Hindlimb muscle (tissue), 1 donor: ENCODE measurements around the gene SCRT2. TPM values are rescaled to one million over a fixed set of nuclear protein-coding genes. Genes with fewer than 3 reads are reported as not detected.
"Not testable (repeated sequence)": the region's sequence is repeated elsewhere in the genome, so short reads cannot be mapped to it uniquely, and the experiment has no call there.

Source experiments
- DNase-seq: peaks from one replicate; pipeline ENCODE4 v3.0.0-alpha.2; 2013
- polyA plus RNA-seq: library from polyadenylated mRNA; unstranded; fragments of 120-200 nt; gene quantifications from one replicate; pipeline ENCODE4 v1.2.1, GENCODE V29; 2013; ENCODE audit not compliant: insufficient read length

The SCRT2 gene
- polyA plus RNA-seq, 1 donor, result not detected

- DNase-seq, result no peak
These were observed 23.6 kb downstream of the SCRT2 start for GRCh38 chr20:651713-652614.

DNA sequence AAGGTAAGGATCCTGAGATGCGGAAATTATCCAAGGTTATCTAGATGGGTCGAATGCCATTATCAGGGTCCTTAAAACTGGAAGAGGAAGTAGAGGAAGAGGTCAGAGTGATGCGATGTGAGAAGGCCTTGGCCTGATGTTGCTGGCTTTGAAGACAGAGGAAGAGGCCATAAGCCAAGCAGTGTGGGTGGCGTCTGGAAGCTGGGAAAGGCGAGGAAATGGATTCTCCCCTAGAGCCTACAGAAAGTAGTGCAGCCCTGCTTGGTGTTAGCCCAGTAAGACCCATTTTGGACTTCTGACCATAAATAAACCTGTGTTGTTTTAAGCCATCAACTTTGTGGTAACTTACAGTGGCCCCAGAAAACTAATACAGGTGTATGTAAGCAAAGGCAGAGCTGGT is 24.6 kb downstream of the SCRT2 start:
- no peak for DNase-seq

- no peak for DNase-seq
These were observed 25.3 kb downstream of the SCRT2 start for GRCh38 chr20:650281-650680.

DNA sequence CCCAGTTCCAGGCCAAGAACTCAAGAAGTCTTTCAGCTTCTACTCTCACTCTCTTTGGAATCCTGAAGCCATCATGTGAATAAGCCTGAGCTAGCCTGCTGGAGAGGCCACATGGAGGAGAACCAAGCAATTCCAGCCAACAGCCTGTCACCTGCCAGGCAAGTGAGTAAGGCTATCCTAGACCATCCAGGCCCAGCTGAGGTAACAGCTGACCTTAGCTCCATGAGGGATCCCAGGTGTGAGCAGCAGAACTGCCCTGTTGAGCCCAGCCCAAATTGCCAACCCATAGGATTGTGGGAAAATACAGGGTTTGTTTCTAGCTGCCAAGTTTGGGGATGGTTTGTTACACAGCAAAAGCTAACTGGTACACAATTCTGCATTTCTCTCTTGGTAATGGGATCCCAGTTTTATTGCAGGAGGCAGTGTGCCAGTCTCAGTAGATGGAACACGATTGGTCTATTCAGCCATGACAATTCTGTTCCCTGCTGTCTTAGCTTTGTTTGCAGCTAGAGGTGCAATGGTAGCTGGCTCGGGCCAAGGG is 28.1 kb downstream of the SCRT2 start:
- no peak for DNase-seq

GRCh38 chr20:646868-647233 is 28.8 kb downstream of the SCRT2 start:
- DNase-seq, result no peak

DNA sequence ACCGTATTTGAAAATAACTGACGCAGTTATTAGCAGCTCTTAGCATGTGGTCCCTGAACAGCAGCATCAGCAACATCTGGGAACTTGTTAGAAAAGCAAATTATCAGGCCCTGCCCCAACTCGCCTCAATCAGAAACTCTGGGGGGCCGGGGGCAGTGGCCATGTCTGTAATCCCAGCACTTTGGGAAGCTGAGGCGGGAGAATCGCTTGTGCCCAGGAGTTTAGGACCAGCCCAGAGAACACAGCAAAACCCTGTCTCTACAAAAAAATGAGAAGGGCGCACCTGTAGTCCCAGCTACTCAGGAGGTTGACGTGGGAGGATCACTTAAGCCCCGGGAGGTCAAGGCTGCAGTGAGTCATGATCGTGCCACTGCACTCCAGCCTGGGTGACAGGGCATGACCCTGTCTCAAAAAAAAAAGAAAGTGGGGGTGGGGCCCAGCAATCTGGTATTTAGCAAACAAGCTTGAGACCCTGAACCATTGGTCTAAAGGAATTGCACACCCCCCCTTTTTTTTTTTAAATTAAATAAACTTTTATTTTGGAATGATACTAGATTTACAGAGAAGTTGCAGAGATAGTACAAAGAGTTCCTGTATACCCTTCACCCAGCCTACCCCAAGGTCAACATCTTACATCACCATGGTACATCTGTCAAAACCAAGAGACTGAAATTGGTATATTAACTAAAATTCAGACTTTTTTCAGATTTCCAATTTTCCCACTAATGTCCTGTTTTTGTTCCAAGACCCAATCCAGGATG is 29.3 kb downstream of the SCRT2 start:
- DNase-seq, result no peak

- peak; percentile 84 for DNase-seq
These were observed 30.1 kb downstream of the SCRT2 start for GRCh38 chr20:645318-646106.

GRCh38 chr20:644692-645317 is 30.8 kb downstream of the SCRT2 start:
- no peak for DNase-seq

GRCh38 chr20:642398-643174 is 33.0 kb downstream of the SCRT2 start:
- DNase-seq, result peak; percentile 63

DNA sequence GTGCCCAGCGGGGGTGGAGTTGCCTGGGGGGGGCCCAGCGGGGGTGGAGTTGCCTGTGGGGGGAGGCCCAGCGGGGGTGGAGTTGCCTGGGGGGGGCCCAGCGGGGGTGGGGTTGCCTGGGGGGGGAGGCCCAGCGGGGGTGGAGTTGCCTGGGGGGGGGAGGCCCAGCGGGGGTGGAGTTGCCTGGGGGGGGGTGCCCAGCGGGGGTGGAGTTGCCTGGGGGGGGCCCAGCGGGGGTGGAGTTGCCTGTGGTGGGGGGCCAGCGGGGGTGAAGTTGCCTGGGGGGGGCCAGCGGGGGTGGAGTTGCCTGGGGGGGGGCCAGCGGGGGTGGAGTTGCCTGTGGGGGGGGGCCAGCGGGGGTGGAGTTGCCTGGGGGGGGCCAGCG is 33.6 kb downstream of the SCRT2 start:
- not testable (repeated sequence) for DNase-seq

GRCh38 chr20:641516-641875 is 34.1 kb downstream of the SCRT2 start:
- no peak for DNase-seq

DNA sequence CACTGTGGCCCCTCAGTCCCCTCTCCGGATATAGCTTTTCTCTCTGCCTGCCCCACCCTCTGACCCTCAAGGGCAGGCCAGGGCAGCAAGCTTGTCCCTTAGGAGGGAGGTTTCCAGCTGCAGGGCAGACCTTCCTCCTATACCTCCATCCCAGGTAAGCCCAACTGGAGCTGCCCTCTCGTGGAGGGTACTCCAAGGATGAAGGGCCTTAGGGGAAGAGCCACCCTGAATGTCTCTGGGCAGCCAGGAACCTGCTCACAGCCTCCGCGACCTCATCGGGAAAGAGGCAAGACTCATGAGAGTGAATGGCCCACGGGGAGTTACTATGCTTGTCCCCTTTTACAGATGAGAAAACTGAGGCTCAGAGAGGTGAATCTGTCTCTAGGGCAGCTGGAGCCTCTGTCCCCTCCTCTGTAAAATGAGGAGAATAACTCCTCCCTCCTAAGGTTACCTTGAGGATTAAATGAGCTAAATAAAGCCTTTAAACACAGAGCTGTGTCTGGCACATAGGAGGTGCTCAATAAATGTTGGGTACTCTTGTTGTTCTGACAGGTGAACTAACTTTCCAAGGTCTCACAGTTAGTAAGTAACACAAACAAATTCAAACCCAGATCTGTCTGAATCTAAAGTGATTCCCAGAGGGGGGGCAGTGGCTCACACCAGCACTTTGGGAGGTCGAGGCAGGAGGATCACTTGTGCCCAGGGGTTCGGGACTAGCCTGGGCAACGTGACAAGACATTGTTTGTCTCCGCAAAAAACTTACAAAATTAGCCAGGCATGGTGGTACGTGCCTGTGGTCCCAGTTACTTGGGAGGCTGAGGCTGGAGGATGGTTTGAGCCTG is 34.7 kb downstream of the SCRT2 start:
- no peak for DNase-seq

- no peak for DNase-seq
These were observed 37.0 kb downstream of the SCRT2 start for GRCh38 chr20:638579-638978.

DNA sequence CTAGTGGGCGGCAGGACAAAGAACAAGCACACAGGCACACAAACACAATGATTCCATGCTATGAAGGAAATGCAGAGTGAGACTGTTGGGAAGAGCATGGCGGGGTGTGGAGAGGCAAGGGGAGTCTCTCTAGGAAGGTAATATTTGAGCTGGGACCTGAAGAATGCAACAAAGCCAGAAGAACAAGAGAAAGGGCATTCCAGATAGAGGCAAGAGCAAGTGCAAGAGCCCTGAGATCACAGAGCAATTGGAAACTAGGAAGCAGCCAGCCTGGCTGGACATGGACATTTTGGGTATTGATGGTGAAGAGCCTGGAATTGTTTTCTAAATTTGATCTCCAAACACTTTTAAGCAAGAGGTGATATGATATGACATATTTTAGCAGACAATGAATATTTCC is 38.0 kb downstream of the SCRT2 start:
- no peak for DNase-seq

DNA sequence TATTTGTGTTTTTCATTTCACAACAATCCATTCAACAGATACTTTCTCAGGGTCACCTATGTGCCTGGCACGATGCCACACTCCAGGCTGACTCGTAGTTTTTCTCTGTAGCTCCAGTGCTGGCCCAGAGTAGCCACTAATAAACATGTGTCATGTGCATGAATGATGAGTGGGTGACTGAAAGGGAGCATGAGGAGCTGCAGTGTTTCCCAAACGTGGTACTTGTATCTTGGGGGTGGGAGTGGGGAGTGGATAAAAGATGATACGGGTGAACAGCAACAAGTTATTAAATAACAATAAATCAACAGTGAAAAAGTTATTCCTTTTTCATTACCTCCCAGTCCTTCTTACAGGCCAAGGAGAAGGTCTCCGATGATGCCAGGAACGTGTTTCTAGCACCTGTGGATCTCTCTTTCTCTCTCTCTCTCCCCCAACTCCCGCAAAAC is 39.7 kb downstream of the SCRT2 start:
- DNase-seq, result no peak

DNA sequence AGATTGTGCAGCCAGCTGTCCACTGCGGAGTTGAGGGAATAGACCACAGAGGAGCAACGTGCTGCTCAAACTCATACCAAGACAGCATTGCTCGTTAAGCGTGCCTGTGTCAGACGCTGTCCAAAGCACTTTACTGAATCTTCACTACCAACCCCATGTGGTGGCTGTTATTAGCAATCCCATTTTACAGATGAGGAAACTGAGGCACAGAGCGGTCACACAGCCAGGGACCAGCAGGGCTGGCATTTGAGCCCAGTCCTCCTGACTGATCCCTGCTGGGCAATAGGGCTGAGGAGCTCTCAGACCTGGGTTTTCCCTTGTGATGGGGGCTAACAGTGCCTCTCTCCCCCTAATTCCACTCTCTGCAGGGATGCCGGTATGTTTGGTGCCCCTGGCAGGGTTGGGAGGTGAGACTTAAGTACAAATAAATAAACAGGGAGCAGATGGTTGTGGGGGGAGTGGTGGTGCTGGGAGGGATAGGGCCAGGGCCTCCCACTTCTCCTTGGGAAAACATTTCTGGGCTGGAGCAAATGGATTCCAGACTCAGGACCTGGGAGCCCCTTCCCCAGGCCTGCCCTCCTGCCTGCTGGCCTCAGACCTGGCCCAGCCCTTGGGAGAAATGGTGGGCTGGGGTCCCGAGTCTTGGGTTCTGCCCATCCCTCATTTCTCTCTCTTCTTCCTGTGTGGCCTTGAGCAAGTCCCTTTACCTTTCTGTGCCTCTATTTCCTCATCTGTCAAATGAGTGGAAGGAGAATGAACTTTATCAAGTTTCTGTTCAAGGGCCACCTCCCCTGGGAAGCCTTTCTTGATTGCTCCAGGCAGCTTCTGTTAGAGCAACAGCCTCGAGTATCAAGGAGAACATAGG is 40.3 kb downstream of the SCRT2 start:
- no peak for DNase-seq

- DNase-seq, result no peak
These were observed 41.3 kb downstream of the SCRT2 start for GRCh38 chr20:634148-634925.

GRCh38 chr20:631101-631500 is 44.5 kb downstream of the SCRT2 start:
- DNase-seq, result no peak

DNA sequence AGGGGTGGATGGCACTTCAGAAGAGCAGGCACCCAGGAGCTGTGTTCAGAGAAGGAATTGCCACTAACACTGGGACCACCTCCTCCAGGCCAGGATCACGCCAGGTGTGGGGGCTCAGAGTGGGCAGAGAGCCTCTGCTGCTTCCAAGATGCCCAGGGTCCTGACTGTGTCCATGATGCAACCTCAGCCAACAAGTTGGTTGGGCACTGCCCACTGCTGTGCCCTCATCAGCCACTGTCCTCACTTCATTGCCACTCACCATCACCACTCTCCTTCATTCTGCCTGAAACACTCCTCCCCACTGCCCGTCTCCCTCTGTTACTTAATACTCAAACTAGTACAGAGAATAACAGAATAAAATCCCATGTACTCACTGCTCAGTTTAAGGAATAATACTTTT is 49.0 kb downstream of the SCRT2 start:
- DNase-seq, result no peak
